IPS DF 6.9 (cell line): ENCODE data around the gene LFNG.

Experiments
- DNase-seq: peaks from one replicate; pipeline ENCODE4 v3.0.0-alpha.2; 2013; ENCODE audit warnings: low read depth, low spot score
- H3K27ac ChIP-seq: one replicate; pipeline ENCODE4 v1.5.1; 2013; ENCODE audit warnings: low read length, control low read depth
- H3K27me3 ChIP-seq: 2 replicates; pipeline ENCODE4 v1.6.1; 2013; ENCODE audit warnings: mild to moderate bottlenecking, low read length; ENCODE audit not compliant: control insufficient read depth, insufficient read depth
- H3K36me3 ChIP-seq: 2 replicates; pipeline ENCODE4 v1.6.1; 2013; ENCODE audit warnings: low read length; ENCODE audit not compliant: control insufficient read depth, insufficient read depth
- H3K4me1 ChIP-seq: 2 replicates; pipeline ENCODE4 v1.6.1; 2013; ENCODE audit warnings: low read length; ENCODE audit not compliant: control insufficient read depth, insufficient read depth
- H3K4me3 ChIP-seq: 2 replicates; pipeline ENCODE4 v1.5.1; 2013; ENCODE audit warnings: mild to moderate bottlenecking, low read length
- H3K9me3 ChIP-seq: 2 replicates; pipeline ENCODE4 v1.6.1; 2013; ENCODE audit warnings: low read length, inconsistent platforms; ENCODE audit not compliant: control insufficient read depth, insufficient read depth
- WGBS: extraction: QIAGEN DNeasy Blood & Tissue Kit; methylation state at CpG from one replicate; pipeline ENCODE4 v1.1.7; 2013; ENCODE audit warnings: mixed read lengths, missing lambda C conversion rate; ENCODE audit not compliant: insufficient read length, insufficient coverage; 5-methylcytosine and 5-hydroxymethylcytosine counted together

LFNG gene

GRCh38 chr7:2517678-2518507 lies 1.7 kb upstream of the LFNG start:
- no peaks in the 10 kb centered on the region for H3K9me3 ChIP-seq
- no peaks in the 10 kb centered on the region for H3K36me3 ChIP-seq
- no peak overlapping the region for H3K27ac ChIP-seq
- H3K4me3 ChIP-seq = no peak overlapping the region
- H3K4me1 ChIP-seq = peaks cover 24% of the 10 kb centered on the region
- peaks cover 4% of the 10 kb centered on the region; the same call in 1 of the 2 replicates for H3K27me3 ChIP-seq
- no peak for DNase-seq
- no CpG with 5 or more reads among the region's 18 CpGs for WGBS

- peaks cover 4% of the 10 kb centered on the region; the same call in 1 of the 2 replicates for H3K27me3 ChIP-seq
- H3K36me3 ChIP-seq = no peaks in the 10 kb centered on the region
- peak overlapping the region; percentile 46; the same call in 1 of the 2 replicates for H3K4me3 ChIP-seq
- H3K9me3 ChIP-seq = no peaks in the 10 kb centered on the region
- no peak for DNase-seq
- no CpG with 5 or more reads among the region's 41 CpGs for WGBS
- H3K4me1 ChIP-seq = peaks cover 30% of the 10 kb centered on the region
- no peak overlapping the region for H3K27ac ChIP-seq
Measured at GRCh38 chr7:2518737-2519118, 846 bp upstream of the LFNG start.

- Histone ChIP-seq H3K4me1 (peaks cover 37% of the 10 kb centered on the region), H3K27ac (no peak overlapping the region), H3K36me3 (no peaks in the 10 kb centered on the region), H3K4me3 (peak overlapping the region; percentile 48; the same call in 1 of the 2 replicates), H3K9me3 (no peaks in the 10 kb centered on the region), H3K27me3 (peaks cover 4% of the 10 kb centered on the region; the same call in 1 of the 2 replicates)
- DNase-seq = no peak
- no CpG with 5 or more reads among the region's 37 CpGs for WGBS
Measured at GRCh38 chr7:2520131-2520760, 672 bp downstream of the LFNG start.

GRCh38 chr7:2520761-2521290 lies 1.3 kb downstream of the LFNG start:
- Histone ChIP-seq H3K4me1 (peaks cover 40% of the 10 kb centered on the region), H3K36me3 (0 out of 2 replicates have a peak, but pooled peaks cover 1% of the 10 kb centered on the region), H3K27me3 (peaks cover 4% of the 10 kb centered on the region; the same call in 1 of the 2 replicates), H3K9me3 (no peaks in the 10 kb centered on the region), H3K4me3 (peak overlapping the region; percentile 48; the same call in 1 of the 2 replicates), H3K27ac (no peak overlapping the region)
- DNase-seq = no peak
- no CpG with 5 or more reads among the region's 12 CpGs for WGBS

GRCh38 chr7:2521341-2521745 lies 1.8 kb downstream of the LFNG start:
- Histone ChIP-seq H3K4me3 (no peak overlapping the region; the same call in 1 of the 2 replicates), H3K27me3 (peaks cover 4% of the 10 kb centered on the region; the same call in 1 of the 2 replicates), H3K27ac (no peak overlapping the region), H3K36me3 (peaks cover 6% of the 10 kb centered on the region; the same call in 1 of the 2 replicates), H3K4me1 (peaks cover 40% of the 10 kb centered on the region), H3K9me3 (no peaks in the 10 kb centered on the region)
- DNase-seq = no peak
- no CpG with 5 or more reads among the region's 21 CpGs for WGBS

- Histone ChIP-seq H3K9me3 (no peaks in the 10 kb centered on the region), H3K27ac (no peak overlapping the region), H3K4me1 (peaks cover 40% of the 10 kb centered on the region), H3K27me3 (peaks cover 4% of the 10 kb centered on the region; the same call in 1 of the 2 replicates), H3K4me3 (no peak overlapping the region), H3K36me3 (peaks cover 13% of the 10 kb centered on the region; the same call in 1 of the 2 replicates)
- no peak for DNase-seq
- no CpG with 5 or more reads among the region's 17 CpGs for WGBS
Measured at GRCh38 chr7:2521952-2522591, 2.5 kb downstream of the LFNG start.

GRCh38 chr7:2522780-2523433 lies 3.3 kb downstream of the LFNG start:
- Histone ChIP-seq H3K9me3 (no peaks in the 10 kb centered on the region), H3K27me3 (peaks cover 4% of the 10 kb centered on the region; the same call in 1 of the 2 replicates), H3K27ac (no peak overlapping the region), H3K4me3 (no peak overlapping the region), H3K4me1 (peaks cover 35% of the 10 kb centered on the region), H3K36me3 (peaks cover 14% of the 10 kb centered on the region; the same call in 1 of the 2 replicates)
- no CpG with 5 or more reads among the region's 19 CpGs for WGBS
- DNase-seq = no peak

- H3K9me3 ChIP-seq = no peaks in the 10 kb centered on the region
- peaks cover 15% of the 10 kb centered on the region; the same call in 1 of the 2 replicates for H3K36me3 ChIP-seq
- H3K27me3 ChIP-seq = peaks cover under 1% of the 10 kb centered on the region; the same call in 1 of the 2 replicates
- H3K4me1 ChIP-seq = peaks cover 34% of the 10 kb centered on the region
- WGBS = no CpG with 5 or more reads among the region's 22 CpGs
- DNase-seq = no peak
- H3K4me3 ChIP-seq = no peak overlapping the region
- H3K27ac ChIP-seq = no peak overlapping the region
Measured at GRCh38 chr7:2523461-2523936, 3.9 kb downstream of the LFNG start.

GRCh38 chr7:2523941-2524807 lies 4.6 kb downstream of the LFNG start:
- Histone ChIP-seq H3K27me3 (no peaks in the 10 kb centered on the region), H3K36me3 (peaks cover 18% of the 10 kb centered on the region; the same call in 1 of the 2 replicates), H3K27ac (no peak overlapping the region), H3K4me3 (no peak overlapping the region), H3K9me3 (no peaks in the 10 kb centered on the region), H3K4me1 (peaks cover 34% of the 10 kb centered on the region)
- no CpG with 5 or more reads among the region's 51 CpGs for WGBS
- no peak for DNase-seq
